Mucosa of stomach (tissue), 1 donor: ENCODE results near the gene RNF213.
"Not testable (repeated sequence)": the region's sequence is repeated elsewhere in the genome, so short reads cannot be mapped to it uniquely, and the experiment has no call there.

ENCODE experiments used
- H3K27me3 ChIP-seq: one replicate; pipeline ENCODE4 v1.7.0; 2013; ENCODE audit warnings: mild to moderate bottlenecking, low read length; ENCODE audit not compliant: control insufficient read depth, insufficient read depth
- H3K36me3 ChIP-seq: one replicate; pipeline ENCODE4 v1.7.0; 2013; ENCODE audit warnings: low read length; ENCODE audit not compliant: control insufficient read depth, insufficient read depth
- H3K4me1 ChIP-seq: one replicate; pipeline ENCODE4 v1.7.0; 2013; ENCODE audit warnings: mild to moderate bottlenecking, low read length; ENCODE audit not compliant: control insufficient read depth, insufficient read depth
- H3K4me3 ChIP-seq: one replicate; pipeline ENCODE4 v1.7.0; 2013; ENCODE audit warnings: low read length
- H3K9ac ChIP-seq: one replicate; pipeline ENCODE4 v1.7.0; 2013; ENCODE audit warnings: mild to moderate bottlenecking, low read length, moderate library complexity
- H3K9me3 ChIP-seq: one replicate; pipeline ENCODE4 v1.7.0; 2013; ENCODE audit warnings: mild to moderate bottlenecking, low read length, moderate library complexity; ENCODE audit not compliant: control insufficient read depth
- donor health status: Pancreatic carcinoma.

Gene RNF213

GRCh38 chr17:80327518-80327917, 66.9 kb downstream of the RNF213 start:
- Histone ChIP-seq H3K36me3 (peaks cover 6% of the 10 kb centered on the region), H3K9ac (no peak overlapping the region), H3K4me3 (no peak overlapping the region), H3K4me1 (no peaks in the 10 kb centered on the region), H3K27me3 (no peaks in the 10 kb centered on the region), H3K9me3 (no peaks in the 10 kb centered on the region)

DNA sequence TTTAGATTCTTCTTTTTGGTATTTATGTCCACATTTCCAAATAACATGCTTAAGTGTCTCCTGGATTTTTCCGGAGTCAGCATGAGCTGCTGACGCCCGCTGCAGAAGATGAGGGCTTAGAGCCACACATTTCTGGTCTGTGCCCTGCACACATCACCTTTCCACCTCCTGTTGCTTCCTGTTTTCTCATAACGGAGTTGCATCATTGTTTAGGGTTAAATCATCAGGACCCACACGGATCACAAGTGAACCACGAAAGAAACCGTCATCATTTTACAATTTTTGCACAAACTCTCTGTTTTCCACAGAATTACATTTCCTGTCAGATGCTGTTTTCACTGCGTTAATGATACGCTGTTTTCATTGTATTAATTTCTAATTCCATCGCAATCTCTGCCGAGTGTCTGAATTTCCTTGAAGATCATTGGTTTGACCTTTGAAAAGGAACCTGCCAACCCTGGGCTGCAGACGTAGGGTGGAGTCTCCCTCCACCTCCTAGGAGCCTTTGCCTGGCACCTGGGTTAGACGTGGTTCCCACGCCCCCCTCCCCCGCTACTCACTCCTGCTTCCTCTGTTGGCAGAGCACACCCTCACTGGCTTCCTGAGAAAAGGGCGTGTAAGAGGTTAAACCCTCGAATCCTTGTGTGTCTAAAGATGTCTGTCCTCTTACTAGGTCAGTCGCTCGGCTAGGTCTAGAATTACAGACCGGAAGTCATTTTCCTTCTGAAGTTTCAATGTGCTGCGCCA, 68.2 kb downstream of the RNF213 start:
- no peak overlapping the region for H3K9ac ChIP-seq
- no peaks in the 10 kb centered on the region for H3K27me3 ChIP-seq
- no peak overlapping the region for H3K4me3 ChIP-seq
- no peaks in the 10 kb centered on the region for H3K9me3 ChIP-seq
- peaks cover 13% of the 10 kb centered on the region for H3K36me3 ChIP-seq
- H3K4me1 ChIP-seq = no peaks in the 10 kb centered on the region

DNA sequence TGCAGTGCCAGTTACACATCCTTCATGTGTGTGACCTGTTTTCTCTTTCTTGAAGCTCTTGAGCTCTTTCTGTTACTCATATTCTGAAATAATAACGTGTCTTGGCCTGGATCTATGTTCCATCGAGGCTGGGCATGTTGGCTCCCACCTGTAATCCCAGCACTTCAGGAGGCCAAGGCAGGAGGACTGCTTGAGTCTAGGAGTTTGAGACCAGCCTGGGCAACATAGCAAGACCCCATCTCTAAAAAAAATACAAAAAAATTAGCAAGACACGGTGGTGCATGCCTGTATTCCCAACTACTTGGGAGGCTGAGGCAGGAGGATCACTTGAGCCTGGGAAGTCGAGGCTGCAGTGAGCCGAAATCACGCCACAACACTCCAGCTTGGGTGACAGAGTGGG, 68.8 kb downstream of the RNF213 start:
- not testable (repeated sequence) for H3K9me3 ChIP-seq, H3K4me3 ChIP-seq, H3K4me1 ChIP-seq, H3K9ac ChIP-seq, H3K27me3 ChIP-seq
- peaks cover 17% of the 10 kb centered on the region for H3K36me3 ChIP-seq

GRCh38 chr17:80330276-80330675, 69.6 kb downstream of the RNF213 start:
- no peaks in the 10 kb centered on the region for H3K27me3 ChIP-seq
- H3K9me3 ChIP-seq = no peaks in the 10 kb centered on the region
- no peak overlapping the region for H3K9ac ChIP-seq
- no peaks in the 10 kb centered on the region for H3K4me1 ChIP-seq
- no peak overlapping the region for H3K4me3 ChIP-seq
- peaks cover 22% of the 10 kb centered on the region for H3K36me3 ChIP-seq

- peaks cover 24% of the 10 kb centered on the region for H3K36me3 ChIP-seq
- not testable (repeated sequence) for H3K4me1 ChIP-seq, H3K4me3 ChIP-seq, H3K27me3 ChIP-seq, H3K9ac ChIP-seq, H3K9me3 ChIP-seq
Observed at GRCh38 chr17:80330938-80331337, 70.3 kb downstream of the RNF213 start.

GRCh38 chr17:80331820-80332219, 71.2 kb downstream of the RNF213 start:
- no peak overlapping the region for H3K9ac ChIP-seq
- H3K9me3 ChIP-seq = no peaks in the 10 kb centered on the region
- H3K36me3 ChIP-seq = peaks cover 30% of the 10 kb centered on the region
- no peaks in the 10 kb centered on the region for H3K27me3 ChIP-seq
- H3K4me1 ChIP-seq = no peaks in the 10 kb centered on the region
- no peak overlapping the region for H3K4me3 ChIP-seq

DNA sequence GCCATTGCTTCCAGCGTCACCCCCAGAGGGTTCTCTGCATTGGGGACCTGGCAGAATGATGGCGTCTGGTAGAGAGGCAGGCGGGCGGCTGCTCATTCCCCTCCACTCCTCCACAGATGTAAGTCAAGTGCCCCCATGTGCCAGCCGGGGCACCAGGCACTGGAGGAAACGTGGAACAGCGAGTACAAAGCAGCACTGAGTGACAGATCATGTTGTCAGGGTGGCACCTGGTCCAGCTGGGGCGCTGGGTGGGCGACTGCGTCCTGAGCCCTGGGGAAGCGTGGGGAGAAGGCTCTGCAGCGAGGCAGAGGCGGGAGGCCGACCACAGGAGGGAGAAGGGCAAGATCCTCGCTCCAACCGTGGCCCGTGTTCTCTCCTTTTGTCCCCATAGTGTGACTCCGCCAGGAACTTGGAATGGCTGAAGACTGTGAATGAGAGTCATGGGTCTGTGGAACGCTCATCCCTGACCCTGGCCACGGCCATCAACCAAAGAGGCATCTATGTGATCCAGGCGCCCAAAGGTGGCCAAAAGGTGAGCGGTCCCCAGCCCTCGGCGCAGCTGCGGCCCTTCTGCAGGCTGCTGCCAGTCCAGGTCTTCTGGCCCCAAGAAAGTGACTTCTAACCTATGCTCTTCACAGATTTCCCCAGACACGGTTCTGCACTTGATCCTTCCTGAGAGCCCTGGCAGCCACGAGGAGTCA, 76.7 kb downstream of the RNF213 start:
- H3K4me3 ChIP-seq = no peak overlapping the region
- H3K27me3 ChIP-seq = no peaks in the 10 kb centered on the region
- no peak overlapping the region for H3K9ac ChIP-seq
- peaks cover 33% of the 10 kb centered on the region for H3K36me3 ChIP-seq
- no peaks in the 10 kb centered on the region for H3K9me3 ChIP-seq
- no peaks in the 10 kb centered on the region for H3K4me1 ChIP-seq

DNA sequence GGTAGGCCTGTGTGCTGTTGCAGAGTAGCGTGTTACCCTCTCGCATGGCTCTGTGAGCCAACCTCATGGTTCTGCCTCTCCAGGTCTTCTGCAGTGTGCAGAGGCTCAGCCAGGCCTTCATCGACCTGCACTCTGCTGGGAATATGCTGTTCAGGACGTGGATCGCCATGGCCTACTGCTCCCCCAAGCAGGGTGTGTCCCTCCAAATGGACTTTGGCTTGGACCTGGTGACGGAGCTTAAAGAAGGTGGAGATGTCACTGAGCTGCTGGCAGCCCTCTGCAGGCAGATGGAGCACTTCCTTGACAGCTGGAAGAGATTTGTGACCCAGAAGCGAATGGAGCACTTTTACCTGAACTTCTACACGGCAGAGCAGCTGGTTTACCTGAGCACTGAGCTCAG, 78.5 kb downstream of the RNF213 start:
- Histone ChIP-seq H3K4me1 (no peaks in the 10 kb centered on the region), H3K4me3 (no peak overlapping the region), H3K27me3 (no peaks in the 10 kb centered on the region), H3K9ac (no peak overlapping the region), H3K9me3 (no peaks in the 10 kb centered on the region), H3K36me3 (peaks cover 31% of the 10 kb centered on the region)

GRCh38 chr17:80339731-80340456, 79.2 kb downstream of the RNF213 start:
- Histone ChIP-seq H3K9me3 (no peaks in the 10 kb centered on the region), H3K4me3 (no peak overlapping the region), H3K4me1 (no peaks in the 10 kb centered on the region), H3K9ac (no peak overlapping the region), H3K27me3 (no peaks in the 10 kb centered on the region), H3K36me3 (peaks cover 31% of the 10 kb centered on the region)

- Histone ChIP-seq H3K9me3 (no peaks in the 10 kb centered on the region), H3K36me3 (peaks cover 35% of the 10 kb centered on the region), H3K4me1 (no peaks in the 10 kb centered on the region), H3K27me3 (no peaks in the 10 kb centered on the region), H3K9ac (no peak overlapping the region), H3K4me3 (no peak overlapping the region)
Observed at GRCh38 chr17:80345321-80345720, 84.7 kb downstream of the RNF213 start.

DNA sequence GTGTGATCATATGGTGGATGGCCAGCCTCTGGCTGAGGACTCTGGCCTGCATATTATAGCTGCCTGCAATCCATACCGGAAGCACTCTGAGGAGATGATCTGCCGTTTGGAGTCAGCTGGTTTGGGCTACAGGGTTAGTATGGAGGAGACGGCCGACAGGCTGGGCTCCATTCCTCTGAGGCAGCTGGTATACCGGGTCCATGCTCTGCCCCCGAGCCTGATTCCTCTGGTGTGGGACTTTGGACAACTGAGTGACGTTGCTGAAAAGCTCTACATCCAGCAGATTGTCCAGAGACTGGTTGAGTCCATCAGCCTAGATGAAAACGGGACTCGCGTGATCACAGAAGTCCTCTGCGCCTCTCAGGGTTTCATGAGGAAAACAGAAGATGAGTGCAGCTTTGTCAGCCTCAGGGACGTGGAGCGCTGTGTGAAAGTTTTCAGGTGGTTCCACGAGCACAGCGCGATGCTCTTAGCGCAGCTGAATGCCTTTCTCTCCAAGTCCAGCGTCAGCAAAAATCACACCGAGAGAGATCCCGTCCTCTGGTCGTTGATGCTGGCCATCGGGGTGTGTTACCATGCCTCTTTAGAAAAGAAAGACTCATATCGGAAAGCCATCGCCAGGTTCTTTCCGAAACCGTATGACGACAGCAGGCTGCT, 85.3 kb downstream of the RNF213 start:
- Histone ChIP-seq H3K27me3 (no peaks in the 10 kb centered on the region), H3K9ac (no peak overlapping the region), H3K4me1 (no peaks in the 10 kb centered on the region), H3K36me3 (peaks cover 35% of the 10 kb centered on the region), H3K4me3 (no peak overlapping the region), H3K9me3 (no peaks in the 10 kb centered on the region)
